Kidney (tissue), 14 donors: ENCODE measurements around the gene DAG1. TPM values are rescaled to one million over a fixed set of nuclear protein-coding genes. Genes with fewer than 3 reads are reported as not detected.

Source experiments
- DNase-seq, 5 donors: peaks; one replicate each; pipeline ENCODE4 v3.0.0-alpha.2; 2013 to 2020
- FAIRE-seq: peaks from 2 replicates; lab custom pipeline; 2012; peaks lifted over from hg19 to GRCh38; lab: Jason Lieb, UNC
- H3K27ac ChIP-seq, 2 donors: one replicate each; pipeline ENCODE4 v1.7.0; 2013; ENCODE audit warnings: low read depth in 2 of 2, low read length in 2 of 2, inconsistent platforms in 1 of 2
- H3K27me3 ChIP-seq: one replicate; pipeline ENCODE4 v1.7.1; 2013; ENCODE audit warnings: low read length, inconsistent platforms; ENCODE audit not compliant: control insufficient read depth, insufficient read depth
- H3K36me3 ChIP-seq, 3 donors: one replicate each; pipeline versions ENCODE4 v1.7.0 to v1.7.1; 2013; ENCODE audit warnings: low read length in 3 of 3, control low read depth in 1 of 3, inconsistent platforms in 1 of 3; ENCODE audit not compliant: insufficient read depth in 3 of 3, control insufficient read depth in 2 of 3
- H3K4me1 ChIP-seq, 3 donors: one replicate each; pipeline versions ENCODE4 v1.7.0 to v1.7.1; 2013; ENCODE audit warnings: low read length in 3 of 3, inconsistent platforms in 1 of 3, low read depth in 1 of 3; ENCODE audit not compliant: control insufficient read depth in 2 of 3, insufficient read depth in 2 of 3
- H3K4me3 ChIP-seq, 3 donors: one replicate each; pipeline versions ENCODE4 v1.7.0 to v1.8.1; 2013; ENCODE audit warnings: low read length in 3 of 3, control low read depth in 1 of 3, inconsistent platforms in 1 of 3
- H3K9ac ChIP-seq, 3 donors: one replicate each; pipeline versions ENCODE4 v1.7.0 to v1.7.1; 2013; ENCODE audit warnings: low read length in 3 of 3, control low read depth in 1 of 3, inconsistent platforms in 1 of 3
- H3K9me3 ChIP-seq, 3 donors: one replicate each; pipeline versions ENCODE4 v1.7.0 to v1.7.1; 2013; ENCODE audit warnings: low read length in 3 of 3, control low read depth in 1 of 3, inconsistent platforms in 1 of 3; ENCODE audit not compliant: control insufficient read depth in 2 of 3, insufficient read depth in 1 of 3
- intact Hi-C: fragments of 100-400 bp; cut with DNase I; formaldehyde crosslinking; loops from one replicate; pipeline ENCODE4 v1.11.1; 2022
- polyA plus RNA-seq: library from polyadenylated mRNA; stranded (reverse); fragments of 350-450 nt; fragmentation: Illumina TruSeq; extraction: RNeasy Lipid Tissue Mini Kit (QIAGEN cat#74804); gene quantifications from one replicate; pipeline ENCODE4 v1.2.3, GENCODE V29; 2014; ENCODE audit warnings: low read depth, low replicate concordance; ENCODE audit not compliant: insufficient read depth
- total RNA-seq: library from RNA; stranded (reverse); fragmentation: NEBNext Ultra II Directional; extraction: Animal tissue kit (Norgen Biotek cat#: 25700); gene quantifications from one replicate; pipeline ENCODE4 v1.2.1, GENCODE V29; 2021
- TF ChIP-seq, protein P1 (sequence below): IDR thresholded peaks from 3 replicates; pipeline ENCODE4 v1.5.1; 2012; ENCODE audit warnings: mild to moderate bottlenecking, moderate library complexity, borderline replicate concordance; ENCODE audit not compliant: insufficient read depth; ENCODE audit errors: extremely low read depth
- donor health status: control.
- donor health status: control.
- donor health status: control.
- donor health status: control.
- donor health status: control.
- donor health status: DM: yes; HTN: yes; CAD: no.
- donor health status: Normal renal cell carcinoma (clear cell type).

DAG1 gene
- total and polyA plus RNA-seq, 2 donors from 2014 or later, result 40.4 to 122 TPM

DNA sequence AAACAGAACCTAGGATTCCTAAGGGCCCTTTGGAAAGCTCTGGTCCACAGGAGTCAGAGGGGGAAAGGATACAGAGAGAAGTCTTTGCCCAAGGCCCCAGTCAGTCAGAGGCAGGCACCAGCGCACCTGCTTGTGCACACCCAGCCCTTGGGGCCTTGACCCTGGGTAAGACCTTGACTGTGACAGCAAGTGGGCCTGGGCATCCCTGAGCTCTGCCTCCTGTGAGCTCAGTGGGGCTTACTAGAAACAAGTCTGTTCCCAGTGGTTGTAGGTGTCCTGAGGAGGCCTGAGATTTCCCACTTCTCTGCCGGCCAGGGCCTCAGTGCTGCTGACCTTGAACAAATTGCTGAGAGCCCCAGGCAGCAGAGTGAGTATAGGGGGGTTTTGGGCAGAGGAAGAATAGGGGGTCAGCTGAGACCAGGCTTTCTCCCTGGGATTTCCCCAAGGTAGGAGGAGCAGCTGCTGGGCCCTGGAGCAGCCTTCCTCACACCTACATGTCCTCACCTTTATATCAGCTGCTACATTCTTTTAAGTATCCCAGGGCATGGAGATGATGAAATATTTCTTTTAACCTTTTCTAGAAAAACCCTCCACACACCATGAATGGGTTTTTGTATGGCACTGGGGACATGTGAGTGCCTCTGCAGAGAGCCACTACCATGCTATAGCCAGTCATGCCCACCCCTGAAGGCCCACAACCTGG, 9.7 kb upstream of the DAG1 start:
- no peaks in the 10 kb centered on the region for H3K9me3 ChIP-seq
- TF ChIP-seq, protein P1, sequence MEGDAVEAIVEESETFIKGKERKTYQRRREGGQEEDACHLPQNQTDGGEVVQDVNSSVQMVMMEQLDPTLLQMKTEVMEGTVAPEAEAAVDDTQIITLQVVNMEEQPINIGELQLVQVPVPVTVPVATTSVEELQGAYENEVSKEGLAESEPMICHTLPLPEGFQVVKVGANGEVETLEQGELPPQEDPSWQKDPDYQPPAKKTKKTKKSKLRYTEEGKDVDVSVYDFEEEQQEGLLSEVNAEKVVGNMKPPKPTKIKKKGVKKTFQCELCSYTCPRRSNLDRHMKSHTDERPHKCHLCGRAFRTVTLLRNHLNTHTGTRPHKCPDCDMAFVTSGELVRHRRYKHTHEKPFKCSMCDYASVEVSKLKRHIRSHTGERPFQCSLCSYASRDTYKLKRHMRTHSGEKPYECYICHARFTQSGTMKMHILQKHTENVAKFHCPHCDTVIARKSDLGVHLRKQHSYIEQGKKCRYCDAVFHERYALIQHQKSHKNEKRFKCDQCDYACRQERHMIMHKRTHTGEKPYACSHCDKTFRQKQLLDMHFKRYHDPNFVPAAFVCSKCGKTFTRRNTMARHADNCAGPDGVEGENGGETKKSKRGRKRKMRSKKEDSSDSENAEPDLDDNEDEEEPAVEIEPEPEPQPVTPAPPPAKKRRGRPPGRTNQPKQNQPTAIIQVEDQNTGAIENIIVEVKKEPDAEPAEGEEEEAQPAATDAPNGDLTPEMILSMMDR, result no peak
- FAIRE-seq (no peak), DNase-seq (no peak)
- H3K4me1 ChIP-seq, result peaks cover 0 to 32% (median 19%) of the 10 kb centered on the region in 3 donors
- H3K4me3 ChIP-seq, result no peak overlapping the region
- H3K9ac ChIP-seq, result no peak overlapping the region
- intact Hi-C loops, result no loop called here
- H3K27ac ChIP-seq, result peak overlapping the region; percentile 3 to 48
- no peaks in the 10 kb centered on the region for H3K27me3 ChIP-seq
- no peaks in the 10 kb centered on the region for H3K36me3 ChIP-seq

DNA sequence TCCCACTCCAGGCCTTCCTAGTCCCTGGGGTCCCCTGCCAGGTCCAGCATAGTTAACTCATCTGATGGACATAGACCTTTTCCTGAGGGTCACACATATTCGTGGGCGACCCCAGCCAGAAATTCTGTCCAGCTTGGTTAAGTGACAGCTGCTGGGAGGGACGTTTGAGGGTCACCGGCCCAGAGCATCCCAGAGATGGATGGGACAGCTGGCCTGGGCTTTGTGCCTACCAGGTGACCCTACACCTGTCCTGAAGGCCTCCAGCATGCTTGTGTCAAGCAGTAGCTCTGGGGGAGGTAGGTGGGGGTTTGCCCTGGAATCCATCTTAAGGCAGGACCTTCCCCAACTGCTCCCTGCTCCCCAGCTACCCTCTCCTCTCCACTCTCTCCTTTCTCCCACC, 9.1 kb upstream of the DAG1 start:
- no peaks in the 10 kb centered on the region for H3K36me3 ChIP-seq
- H3K4me3 ChIP-seq, result no peak overlapping the region
- H3K9me3 ChIP-seq, result no peaks in the 10 kb centered on the region
- intact Hi-C loops, result no loop called here
- FAIRE-seq, result no peak
- peak overlapping the region; percentile 75 to 76 for H3K27ac ChIP-seq
- DNase-seq, result no peak
- no peaks in the 10 kb centered on the region for H3K27me3 ChIP-seq
- H3K9ac ChIP-seq, result peak overlapping the region in 1 of 3 donors; percentile 8
- TF ChIP-seq, protein P1, result no peak
- H3K4me1 ChIP-seq, result peaks cover 0 to 28% (median 19%) of the 10 kb centered on the region in 3 donors

DNA sequence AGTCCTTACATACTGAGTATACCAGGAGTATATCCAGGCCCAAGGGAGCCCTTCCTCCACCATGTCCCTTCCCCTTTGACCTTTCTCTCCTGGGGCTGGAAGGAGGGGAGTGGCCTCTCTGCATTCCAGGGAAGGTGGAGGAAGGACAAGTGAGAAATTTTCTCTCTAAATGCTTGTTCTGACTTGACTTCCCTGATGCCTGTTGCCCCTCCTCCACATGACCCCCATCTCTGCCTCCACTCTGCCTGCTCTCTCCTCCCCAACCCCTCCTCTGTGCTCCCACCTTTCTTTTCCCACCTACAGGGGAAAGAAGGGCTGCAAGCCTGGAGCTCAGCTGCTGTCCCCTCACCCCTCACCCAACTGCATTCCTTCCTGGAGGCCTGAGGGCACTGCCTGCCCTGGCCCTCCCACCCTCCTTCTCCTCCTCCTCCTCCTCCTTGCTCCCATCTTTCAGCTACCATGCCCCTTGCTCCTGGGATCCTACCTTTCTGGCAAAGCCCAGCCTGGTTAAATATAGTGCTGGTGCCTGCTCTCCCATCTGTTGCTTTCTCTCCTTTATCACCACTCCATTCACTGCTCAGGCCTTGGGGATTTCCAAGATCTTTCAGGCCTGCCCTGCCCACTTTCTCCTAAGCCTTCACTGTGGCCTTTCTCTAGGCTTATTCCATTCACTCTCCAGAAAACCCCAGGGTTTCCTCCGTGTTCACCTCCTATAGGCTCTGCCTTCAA, 8.5 kb upstream of the DAG1 start:
- Histone ChIP-seq H3K27ac (peak overlapping the region; percentile 75 to 76), H3K27me3 (no peaks in the 10 kb centered on the region), H3K9me3 (no peaks in the 10 kb centered on the region), H3K9ac (peak overlapping the region in 1 of 3 donors; percentile 8), H3K36me3 (no peaks in the 10 kb centered on the region), H3K4me3 (no peak overlapping the region), H3K4me1 (peaks cover 0 to 28% (median 19%) of the 10 kb centered on the region in 3 donors)
- intact Hi-C loops, result no loop called here
- TF ChIP-seq, protein P1, result no peak
- FAIRE-seq (no peak), DNase-seq (peak in 4 of 5 donors; percentile 80 to 85 (median 82))
